GM21529 (cell line): ENCODE measurements around the gene LYZL6.

Source experiments
- ATAC-seq: cut with Tn5 transposase; IDR thresholded peaks from one replicate; pipeline ENCODE4 v1.9.1; 2021; ENCODE audit not compliant: unreplicated experiment

LYZL6 gene

GRCh38 chr17:35943537-35943936 lies at the start of gene LYZL6:
LYZL6 (minus strand) TSS chr17:35943713; CDS start chr17:35939356, 4,357 bp downstream.
- no peak for ATAC-seq

GRCh38 chr17:35991075-35991474 lies 47.6 kb upstream of the LYZL6 start:
- ATAC-seq, result no peak

- ATAC-seq, result no peak
Observed at GRCh38 chr17:35988164-35988563, 44.7 kb upstream of the LYZL6 start.

- ATAC-seq, result no peak
Observed at GRCh38 chr17:35986643-35987042, 43.1 kb upstream of the LYZL6 start, which contains the start of gene CCL14. CCL14 (minus strand) TSS chr17:35986729; CDS start chr17:35986649, 80 bp downstream.

GRCh38 chr17:35984140-35984539 lies 40.6 kb upstream of the LYZL6 start:
- ATAC-seq, result no peak

- ATAC-seq, result no peak
Observed at GRCh38 chr17:35982409-35983191, 39.1 kb upstream of the LYZL6 start.

GRCh38 chr17:35981908-35982330 lies 38.4 kb upstream of the LYZL6 start:
- no peak for ATAC-seq

- no peak for ATAC-seq
Observed at GRCh38 chr17:35981246-35981645, 37.7 kb upstream of the LYZL6 start, which contains the start of gene CCL16. CCL16 (minus strand) TSS chr17:35981497; CDS start chr17:35981420, 77 bp downstream.

GRCh38 chr17:35978346-35978745 lies 34.8 kb upstream of the LYZL6 start:
- ATAC-seq, result no peak

GRCh38 chr17:35977509-35977908 lies 34.0 kb upstream of the LYZL6 start:
- no peak for ATAC-seq

- ATAC-seq, result no peak
Observed at GRCh38 chr17:35973333-35974260, 30.1 kb upstream of the LYZL6 start.

- no peak for ATAC-seq
Observed at GRCh38 chr17:35972945-35973332, 29.4 kb upstream of the LYZL6 start.

- ATAC-seq, result no peak
Observed at GRCh38 chr17:35972535-35972934, 29.0 kb upstream of the LYZL6 start.

- ATAC-seq, result no peak
Observed at GRCh38 chr17:35972066-35972465, 28.6 kb upstream of the LYZL6 start.

- no peak for ATAC-seq
Observed at GRCh38 chr17:35969558-35970380, 26.3 kb upstream of the LYZL6 start.

- no peak for ATAC-seq
Observed at GRCh38 chr17:35968520-35969054, 25.1 kb upstream of the LYZL6 start.

GRCh38 chr17:35965272-35965671 lies 21.8 kb upstream of the LYZL6 start:
- ATAC-seq, result no peak

GRCh38 chr17:35963663-35964062 lies 20.1 kb upstream of the LYZL6 start:
- ATAC-seq, result no peak

GRCh38 chr17:35953720-35954119 lies 10.2 kb upstream of the LYZL6 start:
- no peak for ATAC-seq

GRCh38 chr17:35949401-35949800 lies 5.9 kb upstream of the LYZL6 start:
- ATAC-seq, result no peak

- no peak for ATAC-seq
Observed at GRCh38 chr17:35948092-35948491, 4.6 kb upstream of the LYZL6 start.
